HG02973 (cell line): Measurements from ENCODE around the gene PCSK5.
"Not testable (repeated sequence)": the region's sequence is repeated elsewhere in the genome, so short reads cannot be mapped to it uniquely, and the experiment has no call there.

Experiments used
- ATAC-seq: cut with Tn5 transposase; IDR thresholded peaks from one replicate; pipeline ENCODE4 v1.9.1; 2021; ENCODE audit warnings: moderate library complexity; ENCODE audit not compliant: unreplicated experiment

Gene PCSK5

GRCh38 chr9:75889577-75889976 is 896 bp upstream of the PCSK5 start:
- no peak for ATAC-seq

GRCh38 chr9:75889977-75890471 is 449 bp upstream of the PCSK5 start:
- no peak for ATAC-seq

- no peak for ATAC-seq
Observed at GRCh38 chr9:75891277-75891741, 836 bp downstream of the PCSK5 start.

- ATAC-seq = no peak
Observed at GRCh38 chr9:75891771-75892215, 1.3 kb downstream of the PCSK5 start.

GRCh38 chr9:75892216-75892911 is 1.9 kb downstream of the PCSK5 start:
- no peak for ATAC-seq

GRCh38 chr9:75893106-75893505 is 2.6 kb downstream of the PCSK5 start:
- ATAC-seq = no peak

- ATAC-seq = no peak
Observed at GRCh38 chr9:75894566-75894965, 4.1 kb downstream of the PCSK5 start.

GRCh38 chr9:75895112-75895511 is 4.6 kb downstream of the PCSK5 start:
- no peak for ATAC-seq

GRCh38 chr9:75896193-75896592 is 5.7 kb downstream of the PCSK5 start:
- no peak for ATAC-seq

GRCh38 chr9:75900893-75901524 is 10.5 kb downstream of the PCSK5 start:
- ATAC-seq = not testable (repeated sequence)

- ATAC-seq = no peak
Observed at GRCh38 chr9:75903785-75904360, 13.4 kb downstream of the PCSK5 start.

GRCh38 chr9:75904364-75904763 is 13.9 kb downstream of the PCSK5 start:
- no peak for ATAC-seq

GRCh38 chr9:75906531-75906930 is 16.1 kb downstream of the PCSK5 start:
- no peak for ATAC-seq

GRCh38 chr9:75907329-75907728 is 16.9 kb downstream of the PCSK5 start:
- no peak for ATAC-seq

GRCh38 chr9:75907923-75908322 is 17.4 kb downstream of the PCSK5 start:
- ATAC-seq = no peak

GRCh38 chr9:75909776-75910175 is 19.3 kb downstream of the PCSK5 start:
- no peak for ATAC-seq

- no peak for ATAC-seq
Observed at GRCh38 chr9:75910731-75911130, 20.3 kb downstream of the PCSK5 start.

GRCh38 chr9:75911390-75911789 is 20.9 kb downstream of the PCSK5 start:
- ATAC-seq = no peak

- no peak for ATAC-seq
Observed at GRCh38 chr9:75912951-75913350, 22.5 kb downstream of the PCSK5 start.

GRCh38 chr9:75914002-75914401 is 23.5 kb downstream of the PCSK5 start:
- no peak for ATAC-seq

- ATAC-seq = no peak
Observed at GRCh38 chr9:75914883-75915452, 24.5 kb downstream of the PCSK5 start.

- ATAC-seq = no peak
Observed at GRCh38 chr9:75918154-75918553, 27.7 kb downstream of the PCSK5 start.
